GM12873 (cell line): ENCODE data around the gene GNPDA1.

Source experiments
- CTCF ChIP-seq: IDR thresholded peaks from 2 replicates; pipeline ENCODE4 v1.5.1; 2012; ENCODE audit warnings: low read depth, mild to moderate bottlenecking, moderate library complexity, low read length, control low read depth; ENCODE audit not compliant: insufficient read depth; ENCODE audit errors: missing control alignments

Gene GNPDA1

GRCh38 chr5:141969783-141970771 is 42.8 kb downstream of the GNPDA1 start:
- TF ChIP-seq CTCF, result no peak

- TF ChIP-seq CTCF, result peak; percentile 92
Measured at GRCh38 chr5:141968914-141969608, 43.8 kb downstream of the GNPDA1 start, which contains the start of gene RNF14. Gene RNF14 (plus strand): TSS chr5:141969105. CDS start chr5:141973589, 4,484 bp downstream.

GRCh38 chr5:141966963-141967333 is 45.9 kb downstream of the GNPDA1 start:
- no peak for TF ChIP-seq CTCF

GRCh38 chr5:141966275-141966962 is 46.4 kb downstream of the GNPDA1 start:
- TF ChIP-seq CTCF, result no peak

- no peak for TF ChIP-seq CTCF
Measured at GRCh38 chr5:141965071-141965470, 47.8 kb downstream of the GNPDA1 start.

- TF ChIP-seq CTCF, result no peak
Measured at GRCh38 chr5:141963701-141964100, 49.1 kb downstream of the GNPDA1 start.
